ENCODE data around the gene ENOX1.

GRCh38 chr13:43376596-43376995 lies 410.2 kb downstream of the ENOX1 start:
- no peak for TF ChIP-seq ZFP30 (CRISPR knock-in tag; IDR thresholded peaks at IDR 0.05)
- TF ChIP-seq CSDC2 (CRISPR knock-in tag; IDR thresholded peaks at IDR 0.05) = no peak
